ENCODE measurements around the gene PDS5A.
"Not testable (repeated sequence)": the region's sequence is repeated elsewhere in the genome, so short reads cannot be mapped to it uniquely, and the experiment has no call there.

PDS5A gene

GRCh38 chr4:39812500-39812899 lies 165.2 kb downstream of the PDS5A start:
- Histone ChIP-seq H4K20me1 (ENCODE audit: insufficient read depth, low read length) (no peaks in the 10 kb centered on the region), H2AFZ (ENCODE audit: low read length) (no peak overlapping the region), H3K4me3 (ENCODE audit: low read length) (no peak overlapping the region), H3K36me3 (replicated peaks; ENCODE audit: insufficient read depth, low read length) (no peaks in the 10 kb centered on the region), H3K9ac (ENCODE audit: low read length) (no peak overlapping the region), H3K4me1 (ENCODE audit: low read length) (no peaks in the 10 kb centered on the region), H3K9me2 (replicated peaks; ENCODE audit: insufficient read depth, low read length) (no peaks in the 10 kb centered on the region), H3K9me3 (replicated peaks; ENCODE audit: insufficient read depth, low read length) (no peaks in the 10 kb centered on the region), H3K27ac (ENCODE audit: low read length) (no peak overlapping the region), H3K4me2 (ENCODE audit: low read depth, low read length) (no peak overlapping the region), H3F3A (ENCODE audit: insufficient read depth, low read length) (peaks cover 5% of the 10 kb centered on the region; the same call in 1 of the 2 replicates), H3K79me2 (ENCODE audit: low read length) (no peaks in the 10 kb centered on the region), H3K27me3 (replicated peaks; ENCODE audit: insufficient read depth, low read length) (no peaks in the 10 kb centered on the region)
- DNase-seq, result no peak
- TF ChIP-seq EZH2 (optimal IDR thresholded peaks at IDR 0.05; ENCODE audit: low read depth, low read length), result no peak
- TF ChIP-seq EZH2phosphoT487 (IDR thresholded peaks at IDR 0.05; ENCODE audit: low read length), result no peak
- TF ChIP-seq CTCF (IDR thresholded peaks at IDR 0.05; ENCODE audit: low read length), result no peak

- Histone ChIP-seq H3K27ac (ENCODE audit: low read length) (no peak overlapping the region), H3K79me2 (ENCODE audit: low read length) (no peaks in the 10 kb centered on the region), H3K36me3 (replicated peaks; ENCODE audit: insufficient read depth, low read length) (no peaks in the 10 kb centered on the region), H4K20me1 (ENCODE audit: insufficient read depth, low read length) (no peaks in the 10 kb centered on the region), H3K9me2 (replicated peaks; ENCODE audit: insufficient read depth, low read length) (no peaks in the 10 kb centered on the region), H3K4me2 (ENCODE audit: low read depth, low read length) (no peak overlapping the region), H3K9me3 (replicated peaks; ENCODE audit: insufficient read depth, low read length) (no peaks in the 10 kb centered on the region), H3K4me1 (ENCODE audit: low read length) (no peaks in the 10 kb centered on the region), H3K27me3 (replicated peaks; ENCODE audit: insufficient read depth, low read length) (no peaks in the 10 kb centered on the region), H2AFZ (ENCODE audit: low read length) (no peak overlapping the region), H3K4me3 (ENCODE audit: low read length) (no peak overlapping the region), H3F3A (ENCODE audit: insufficient read depth, low read length) (no peaks in the 10 kb centered on the region), H3K9ac (ENCODE audit: low read length) (no peak overlapping the region)
- TF ChIP-seq EZH2 (optimal IDR thresholded peaks at IDR 0.05; ENCODE audit: low read depth, low read length) (no peak), CTCF (IDR thresholded peaks at IDR 0.05; ENCODE audit: low read length) (no peak), EZH2phosphoT487 (IDR thresholded peaks at IDR 0.05; ENCODE audit: low read length) (no peak)
- no peak for DNase-seq
These were observed 169.4 kb downstream of the PDS5A start for GRCh38 chr4:39808231-39808749.

GRCh38 chr4:39802005-39802404 lies 175.7 kb downstream of the PDS5A start:
- Histone ChIP-seq H3K9me2 (replicated peaks; ENCODE audit: insufficient read depth, low read length) (no peaks in the 10 kb centered on the region), H3F3A (ENCODE audit: insufficient read depth, low read length) (no peaks in the 10 kb centered on the region), H3K9ac (ENCODE audit: low read length) (no peak overlapping the region), H3K79me2 (ENCODE audit: low read length) (no peaks in the 10 kb centered on the region), H4K20me1 (ENCODE audit: insufficient read depth, low read length) (no peaks in the 10 kb centered on the region), H3K4me3 (ENCODE audit: low read length) (no peak overlapping the region), H3K27ac (ENCODE audit: low read length) (no peak overlapping the region), H3K36me3 (replicated peaks; ENCODE audit: insufficient read depth, low read length) (no peaks in the 10 kb centered on the region), H3K27me3 (replicated peaks; ENCODE audit: insufficient read depth, low read length) (no peaks in the 10 kb centered on the region), H3K9me3 (replicated peaks; ENCODE audit: insufficient read depth, low read length) (no peaks in the 10 kb centered on the region), H3K4me1 (ENCODE audit: low read length) (no peaks in the 10 kb centered on the region), H3K4me2 (ENCODE audit: low read depth, low read length) (no peak overlapping the region), H2AFZ (ENCODE audit: low read length) (no peak overlapping the region)
- no peak for DNase-seq
- TF ChIP-seq EZH2 (optimal IDR thresholded peaks at IDR 0.05; ENCODE audit: low read depth, low read length) (no peak), CTCF (IDR thresholded peaks at IDR 0.05; ENCODE audit: low read length) (no peak), EZH2phosphoT487 (IDR thresholded peaks at IDR 0.05; ENCODE audit: low read length) (no peak)

GRCh38 chr4:39792976-39793375 lies 184.7 kb downstream of the PDS5A start:
- DNase-seq; H3K4me3 ChIP-seq (ENCODE audit: low read length); H3K9me3 ChIP-seq (replicated peaks; ENCODE audit: insufficient read depth, low read length); H3K4me2 ChIP-seq (ENCODE audit: low read depth, low read length); H2AFZ ChIP-seq (ENCODE audit: low read length); H4K20me1 ChIP-seq (ENCODE audit: insufficient read depth, low read length); H3K9ac ChIP-seq (ENCODE audit: low read length); H3K27ac ChIP-seq (ENCODE audit: low read length); H3K79me2 ChIP-seq (ENCODE audit: low read length); H3F3A ChIP-seq (ENCODE audit: insufficient read depth, low read length); H3K4me1 ChIP-seq (ENCODE audit: low read length); H3K9me2 ChIP-seq (replicated peaks; ENCODE audit: insufficient read depth, low read length); H3K27me3 ChIP-seq (replicated peaks; ENCODE audit: insufficient read depth, low read length); H3K36me3 ChIP-seq (replicated peaks; ENCODE audit: insufficient read depth, low read length): not testable (repeated sequence)

Measured in MM.1S (cell line).